Measurements from ENCODE around the gene DRAM2. TPM values are rescaled to one million over a fixed set of nuclear protein-coding genes. Genes with fewer than 3 reads are reported as not detected.
A peak's percentile ranks its signal among the peaks of the same experiment; 100 is the strongest.

DRAM2 gene
- total RNA-seq, 1 donor from 2014 or later = 38.6 TPM

GRCh38 chr1:111145963-111146768 is 6.3 kb upstream of the DRAM2 start:
- intact Hi-C loops (cut with DNase I) = no loop called here
- no peak for DNase-seq

GRCh38 chr1:111145542-111145941 is 5.6 kb upstream of the DRAM2 start:
- intact Hi-C loops (cut with DNase I) = no loop called here
- DNase-seq (no peak), ATAC-seq (ENCODE audit: poor library complexity) (no peak)

More at GRCh38 chr1:111145963-111146768, 6.3 kb upstream of the DRAM2 start:
- no peak for ATAC-seq (ENCODE audit: poor library complexity)

- DNase-seq (no peak), ATAC-seq (ENCODE audit: poor library complexity) (no peak)
- intact Hi-C loops (cut with DNase I) = no loop called here
Observed at GRCh38 chr1:111142356-111142975, 2.6 kb upstream of the DRAM2 start.

DNA sequence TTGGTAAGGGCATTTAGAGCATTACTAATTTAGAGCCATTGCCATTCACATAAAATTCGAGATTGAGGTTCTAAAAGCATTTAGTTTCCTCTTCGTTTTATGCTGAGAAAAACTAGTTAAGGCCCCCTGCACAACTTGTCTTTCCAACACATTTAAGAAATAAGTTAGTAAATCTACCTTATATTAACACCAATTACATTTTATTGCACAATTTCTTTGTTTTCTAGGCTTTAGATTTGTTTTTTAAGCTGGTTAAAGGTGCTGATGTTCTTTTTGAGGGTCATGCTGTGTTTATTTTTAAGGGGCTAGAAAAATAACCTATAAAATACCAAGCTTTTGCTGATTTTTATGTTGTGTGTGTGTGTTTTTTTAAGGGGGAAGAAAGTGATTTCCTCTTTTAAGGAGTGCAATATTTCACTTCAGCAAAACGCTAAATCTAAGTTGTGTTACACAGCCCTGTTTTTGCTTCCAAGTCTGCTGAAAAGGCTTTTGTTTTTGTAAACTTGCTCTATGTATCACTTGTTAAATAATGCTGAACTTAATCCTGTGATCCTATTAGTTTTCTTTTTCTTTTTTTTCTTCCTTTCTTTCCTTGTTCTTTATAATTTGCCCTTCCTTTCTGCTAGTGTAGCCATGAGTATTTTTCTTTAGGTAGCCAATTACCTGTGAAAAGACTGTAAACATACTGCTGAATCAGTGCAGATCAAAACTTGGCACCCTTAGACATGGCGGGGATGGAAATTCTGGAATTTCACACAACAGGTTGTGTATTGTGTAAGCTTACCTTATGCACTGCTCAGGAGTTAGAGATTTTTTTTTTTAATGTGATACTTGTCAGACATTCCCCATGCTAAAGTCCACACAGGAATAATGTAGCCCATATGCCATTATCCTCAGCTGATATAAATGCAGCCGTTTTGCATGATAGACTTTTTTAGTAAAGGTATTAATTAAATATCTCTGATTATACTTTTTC is 1.6 kb upstream of the DRAM2 start:
- DNase-seq (no peak), ATAC-seq (ENCODE audit: poor library complexity) (no peak)
- intact Hi-C loops (cut with DNase I) = no loop called here

DNA sequence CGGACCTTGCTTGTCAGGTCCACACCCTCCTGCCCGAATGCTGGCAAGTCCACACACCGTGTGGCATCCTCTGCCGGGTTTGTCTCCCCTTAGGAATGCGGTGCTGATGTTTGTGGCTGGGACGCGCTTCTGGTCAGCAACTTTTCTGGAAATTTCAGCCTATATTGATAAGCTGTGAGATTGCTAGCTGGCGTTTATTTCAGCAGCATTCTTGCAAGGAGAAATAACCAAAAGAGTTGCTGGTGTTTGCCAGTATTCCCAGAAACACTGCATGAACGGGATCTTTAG is 731 bp upstream of the DRAM2 start:
- no peak for ATAC-seq (ENCODE audit: poor library complexity)
- intact Hi-C loops (cut with DNase I) = no loop called here
- no peak for DNase-seq

- ATAC-seq (ENCODE audit: poor library complexity) (peak; percentile 66), DNase-seq (peak; percentile 44)
- intact Hi-C loops (cut with DNase I) = no loop called here
Observed at GRCh38 chr1:111139324-111139955, 453 bp downstream of the DRAM2 start.

- intact Hi-C loops (cut with DNase I) = no loop called here
- no peak for DNase-seq
- peak; percentile 33 for ATAC-seq (ENCODE audit: poor library complexity)
Observed at GRCh38 chr1:111133866-111134265, 6.0 kb downstream of the DRAM2 start.

GRCh38 chr1:111131693-111132092 is 8.2 kb downstream of the DRAM2 start:
- DNase-seq (no peak), ATAC-seq (ENCODE audit: poor library complexity) (no peak)
- intact Hi-C loops (cut with DNase I) = no loop called here

DNA sequence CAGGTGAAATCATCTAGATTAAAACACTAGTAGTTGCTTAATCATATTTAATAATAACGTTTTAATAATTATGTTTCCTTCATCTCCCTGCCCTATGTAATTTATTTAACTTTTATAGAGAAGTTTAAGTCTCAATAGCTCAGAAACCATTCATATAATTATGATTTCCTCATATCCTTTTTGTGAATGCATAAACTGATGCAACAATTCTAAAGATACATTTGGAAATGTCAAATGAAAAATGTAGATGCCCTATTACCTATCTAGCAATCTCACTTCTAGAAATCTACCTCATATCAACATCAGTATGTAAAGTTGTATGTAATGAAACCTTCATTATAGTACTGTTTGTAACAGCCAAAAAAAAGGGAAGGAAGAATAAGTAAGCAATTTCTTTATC is 10.5 kb downstream of the DRAM2 start:
- no peak for ATAC-seq (ENCODE audit: poor library complexity)
- DNase-seq = no peak
- intact Hi-C loops (cut with DNase I) = no loop called here

GRCh38 chr1:111127923-111128643 is 11.8 kb downstream of the DRAM2 start:
- intact Hi-C loops (cut with DNase I) = no loop called here
- DNase-seq (no peak), ATAC-seq (ENCODE audit: poor library complexity) (peak; percentile 52)

GRCh38 chr1:111126354-111126753 is 13.5 kb downstream of the DRAM2 start:
- no peak for ATAC-seq (ENCODE audit: poor library complexity)
- intact Hi-C loops (cut with DNase I) = no loop called here
- DNase-seq = no peak

- no peak for ATAC-seq (ENCODE audit: poor library complexity)
- intact Hi-C loops (cut with DNase I) = no loop called here
- no peak for DNase-seq
Observed at GRCh38 chr1:111116496-111116895, 23.4 kb downstream of the DRAM2 start.

DNA sequence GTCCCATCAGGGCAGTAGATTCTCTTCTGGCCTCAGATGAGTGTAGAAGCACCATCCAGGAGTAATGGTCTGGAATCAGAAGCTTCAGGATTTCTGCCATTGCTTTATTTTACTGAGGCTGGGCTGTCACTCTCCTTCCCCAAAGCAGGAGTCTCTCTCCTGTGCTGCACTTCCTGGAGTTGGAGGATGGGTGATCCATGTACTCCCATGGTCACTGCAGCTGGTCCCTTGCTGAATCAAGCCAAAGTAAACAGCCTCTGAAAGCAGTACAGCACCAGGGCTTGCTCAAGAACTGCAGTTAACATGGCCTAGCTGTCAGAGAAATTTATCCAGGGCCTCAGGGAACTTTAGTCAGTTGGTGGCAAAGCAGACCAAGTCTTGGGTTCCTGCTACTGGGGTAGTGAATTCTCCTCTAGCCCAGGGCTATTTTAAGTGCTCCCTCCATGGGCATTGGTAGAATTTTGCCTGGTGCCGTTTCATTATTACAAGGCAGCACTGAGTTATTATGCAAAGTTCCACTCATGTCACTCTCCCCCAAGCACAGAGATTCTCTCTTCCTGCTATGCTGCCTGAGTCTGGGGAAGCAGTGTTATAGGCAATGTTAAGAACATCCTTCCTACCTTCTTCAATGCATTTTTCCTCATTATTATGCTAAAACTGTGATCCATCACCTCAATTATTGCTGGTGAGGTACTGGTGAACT is 29.5 kb downstream of the DRAM2 start:
- DNase-seq = no peak
- no peak for ATAC-seq (ENCODE audit: poor library complexity)
- intact Hi-C loops (cut with DNase I) = no loop called here

- DNase-seq = no peak
- no peak for ATAC-seq (ENCODE audit: poor library complexity)
- intact Hi-C loops (cut with DNase I) = no loop called here
Observed at GRCh38 chr1:111104981-111105380, 34.9 kb downstream of the DRAM2 start.

GRCh38 chr1:111101854-111102642 is 37.8 kb downstream of the DRAM2 start:
- ATAC-seq (ENCODE audit: poor library complexity) = no peak
- intact Hi-C loops (cut with DNase I) = no loop called here
- DNase-seq = no peak

GRCh38 chr1:111099289-111099688 is 40.6 kb downstream of the DRAM2 start:
- intact Hi-C loops (cut with DNase I) = no loop called here

More at GRCh38 chr1:111099289-111099688, 40.6 kb downstream of the DRAM2 start:
- DNase-seq (no peak), ATAC-seq (ENCODE audit: poor library complexity) (no peak)

All from Right ventricle myocardium superior (tissue), 1 donor.